Embryonic facial prominence (tissue), 1 donor: Measurements from ENCODE around the gene YIPF3.

Experiments
- DNase-seq: peaks from one replicate; pipeline ENCODE4 v3.0.0-alpha.2; 2016; ENCODE audit errors: extremely low spot score

YIPF3 gene

GRCh38 chr6:43464337-43464736, 52.4 kb downstream of the YIPF3 start:
- DNase-seq, result no peak

- no peak for DNase-seq
Observed at GRCh38 chr6:43461936-43462335, 54.8 kb downstream of the YIPF3 start.
